Thyroid gland (tissue), 4 donors: ENCODE results near the gene ARFGAP2. TPM values are rescaled to one million over a fixed set of nuclear protein-coding genes. Genes with fewer than 3 reads are reported as not detected.

Experiments
- DNase-seq, 2 donors: peaks; one replicate each; pipeline ENCODE4 v3.0.0-alpha.2; 2019
- H3K27ac ChIP-seq, 3 donors: fragments of 200-600 bp; sonication (generic); 1 replicate in 2 of 3; 2 replicates in 1 of 3; pipeline ENCODE4 v1.5.1; 2016 to 2019; ENCODE audit warnings: mild to moderate bottlenecking in 1 of 3, moderate library complexity in 1 of 3
- H3K27me3 ChIP-seq: fragments of 200-600 bp; sonication (generic); one replicate; pipeline ENCODE4 v1.5.1; 2019
- H3K36me3 ChIP-seq, 2 donors: fragments of 200-600 bp; sonication (generic); one replicate each; pipeline ENCODE4 v1.5.1; 2016 to 2019
- H3K4me1 ChIP-seq, 2 donors: fragments of 200-600 bp; sonication (generic); one replicate each; pipeline ENCODE4 v1.5.1; 2017 to 2019
- H3K4me3 ChIP-seq, 3 donors: fragments of 200-600 bp; sonication (generic); replicated peaks in 1 of 3; 1 replicate in 2 of 3; 2 replicates in 1 of 3; pipeline ENCODE4 v1.5.1; 2016; ENCODE audit warnings: mild to moderate bottlenecking in 1 of 3
- H3K9me3 ChIP-seq: fragments of 200-600 bp; sonication (generic); one replicate; pipeline ENCODE4 v1.5.1; 2017
- CTCF ChIP-seq, 6 experiments: fragments of 200-600 bp in 3 of 6; fragments of 450-650 bp in 3 of 6; sonication (generic) in 3 of 6; IDR thresholded peaks; one replicate each; pipeline ENCODE4 v1.5.1; 2016 to 2019; ENCODE audit warnings: antibody characterized with exemption in 6 of 6, mild to moderate bottlenecking in 2 of 6, inconsistent platforms in 1 of 6, moderate library complexity in 1 of 6
- POLR2A ChIP-seq, 2 donors: fragments of 450-650 bp; IDR thresholded peaks; one replicate each; pipeline ENCODE4 v1.6.1; 2017; ENCODE audit warnings: antibody characterized with exemption in 2 of 2, mild to moderate bottlenecking in 2 of 2, moderate library complexity in 1 of 2
- WGBS, 2 donors: methylation state at CpG; one replicate each; pipeline ENCODE4 v1.1.5; 2017; 5-methylcytosine and 5-hydroxymethylcytosine counted together
- intact Hi-C: fragments of 100-400 bp; cut with DNase I; formaldehyde crosslinking; loops from one replicate; pipeline ENCODE4 v1.15.1; 2023
- total RNA-seq, 4 donors: library from RNA; depleted of rRNA; stranded (reverse); fragments of >200 nt; gene quantifications; one replicate each; pipeline ENCODE4 v1.2.3, GENCODE V29; 2016

Gene ARFGAP2
- total RNA-seq, 4 donors from 2014 or later, result 145 to 194 (median 160) TPM

- H3K27me3 ChIP-seq, result no peaks in the 10 kb centered on the region
- no peak for TF ChIP-seq CTCF (IDR thresholded peaks at IDR 0.05)
- TF ChIP-seq POLR2A (IDR thresholded peaks at IDR 0.05), result no peak
- H3K36me3 ChIP-seq, result no peaks in the 10 kb centered on the region
- H3K27ac ChIP-seq, result no peak overlapping the region
- H3K4me3 ChIP-seq, result no peak overlapping the region
- H3K4me1 ChIP-seq, result peaks cover 0 to 6% of the 10 kb centered on the region in 2 donors
- WGBS, 2 donors, result 80 to 100% methylated on average over 2 of the region's 2 CpGs
- intact Hi-C loops, result no loop called here
- H3K9me3 ChIP-seq, result no peaks in the 10 kb centered on the region
- DNase-seq, result no peak
Observed at GRCh38 chr11:47147250-47147649, 29.4 kb downstream of the ARFGAP2 start.

- no peaks in the 10 kb centered on the region for H3K36me3 ChIP-seq
- no peak overlapping the region for H3K4me3 ChIP-seq
- DNase-seq, result no peak
- WGBS, 2 donors, result 91 to 95% methylated on average over 3 of the region's 3 CpGs
- intact Hi-C loops, result no loop called here
- H3K9me3 ChIP-seq, result no peaks in the 10 kb centered on the region
- TF ChIP-seq POLR2A (IDR thresholded peaks at IDR 0.05), result no peak
- TF ChIP-seq CTCF (IDR thresholded peaks at IDR 0.05), result no peak
- H3K27me3 ChIP-seq, result no peaks in the 10 kb centered on the region
- peaks cover 0 to 6% of the 10 kb centered on the region in 2 donors for H3K4me1 ChIP-seq
- H3K27ac ChIP-seq, result no peak overlapping the region
Observed at GRCh38 chr11:47144541-47144940, 32.1 kb downstream of the ARFGAP2 start.

- Histone ChIP-seq H3K4me3 (no peak overlapping the region), H3K36me3 (no peaks in the 10 kb centered on the region), H3K9me3 (no peaks in the 10 kb centered on the region), H3K27me3 (no peaks in the 10 kb centered on the region), H3K27ac (no peak overlapping the region), H3K4me1 (no peaks in the 10 kb centered on the region)
- no peak for DNase-seq
- TF ChIP-seq POLR2A (IDR thresholded peaks at IDR 0.05) (no peak), CTCF (IDR thresholded peaks at IDR 0.05) (no peak)
- WGBS, 2 donors, result 84 to 94% methylated on average over 3 of the region's 3 CpGs
- intact Hi-C loops, result no loop called here
Observed at GRCh38 chr11:47143322-47143721, 33.4 kb downstream of the ARFGAP2 start.

GRCh38 chr11:47139878-47140277 lies 36.8 kb downstream of the ARFGAP2 start:
- no peak for DNase-seq
- WGBS, 2 donors, result 85 to 86% methylated on average over 4 of the region's 4 CpGs
- Histone ChIP-seq H3K4me3 (no peak overlapping the region), H3K36me3 (no peaks in the 10 kb centered on the region), H3K4me1 (peaks cover 7 to 17% of the 10 kb centered on the region in 2 donors), H3K27ac (no peak overlapping the region), H3K9me3 (no peaks in the 10 kb centered on the region), H3K27me3 (no peaks in the 10 kb centered on the region)
- intact Hi-C loops, result no loop called here
- no peak for TF ChIP-seq CTCF (IDR thresholded peaks at IDR 0.05)
- TF ChIP-seq POLR2A (IDR thresholded peaks at IDR 0.05), result no peak

GRCh38 chr11:47137476-47137875 lies 39.2 kb downstream of the ARFGAP2 start:
- H3K27ac ChIP-seq, result peak overlapping the region in 1 of 3 donors; percentile 33
- 35 to 37% methylated on average over 2 of the region's 2 CpGs for WGBS, 2 donors
- H3K9me3 ChIP-seq, result no peaks in the 10 kb centered on the region
- intact Hi-C loops, result no loop called here
- peak; percentile 49 to 64 for DNase-seq
- H3K4me1 ChIP-seq, result peaks cover 7 to 17% of the 10 kb centered on the region in 2 donors
- H3K27me3 ChIP-seq, result no peaks in the 10 kb centered on the region
- H3K36me3 ChIP-seq, result no peaks in the 10 kb centered on the region
- TF ChIP-seq POLR2A (IDR thresholded peaks at IDR 0.05), result no peak
- TF ChIP-seq CTCF (IDR thresholded peaks at IDR 0.05), result no peak
- H3K4me3 ChIP-seq, result no peak overlapping the region
